IPS-20b (cell line): ENCODE measurements around the gene CLCNKB.

Experiments
- H3K27ac ChIP-seq: one replicate; pipeline ENCODE4 v1.5.1; 2013; ENCODE audit warnings: low read length
- H3K27me3 ChIP-seq: 2 replicates; pipeline ENCODE4 v1.6.1; 2013; ENCODE audit warnings: mild to moderate bottlenecking, low read length, inconsistent platforms; ENCODE audit not compliant: insufficient read depth
- H3K36me3 ChIP-seq: 2 replicates; pipeline ENCODE4 v1.6.1; 2013; ENCODE audit warnings: low read depth, mild to moderate bottlenecking, inconsistent platforms, low read length, moderate library complexity; ENCODE audit not compliant: insufficient read depth
- H3K4me1 ChIP-seq: 2 replicates; pipeline ENCODE4 v1.6.1; 2013; ENCODE audit warnings: mild to moderate bottlenecking, control low read depth, inconsistent platforms, low read length, moderate library complexity; ENCODE audit not compliant: insufficient read depth
- H3K4me3 ChIP-seq: 2 replicates; pipeline ENCODE4 v1.5.1; 2013; ENCODE audit warnings: mild to moderate bottlenecking, low read length, inconsistent platforms
- H3K9ac ChIP-seq: 2 replicates; pipeline ENCODE4 v1.6.1; 2013; ENCODE audit warnings: low read depth, mild to moderate bottlenecking, inconsistent platforms, low read length, moderate library complexity
- H3K9me3 ChIP-seq: 2 replicates; pipeline ENCODE4 v1.6.1; 2013; ENCODE audit warnings: mild to moderate bottlenecking, low read depth, low read length, inconsistent platforms; ENCODE audit not compliant: insufficient read depth

Gene CLCNKB

GRCh38 chr1:16101623-16102022, 58.0 kb downstream of the CLCNKB start:
- no peaks in the 10 kb centered on the region for H3K36me3 ChIP-seq
- no peaks in the 10 kb centered on the region for H3K4me1 ChIP-seq
- H3K9me3 ChIP-seq, result no peaks in the 10 kb centered on the region; the same call in 1 of the 2 replicates
- H3K9ac ChIP-seq, result no peak overlapping the region
- no peak overlapping the region for H3K27ac ChIP-seq
- no peaks in the 10 kb centered on the region for H3K27me3 ChIP-seq
- no peak overlapping the region for H3K4me3 ChIP-seq
